Kidney tubule cell (primary cell): ENCODE measurements around the gene PPFIBP2.

Experiments
- DNase-seq: peaks from one replicate; pipeline ENCODE4 v3.0.0-alpha.2; 2018; ENCODE audit warnings: low spot score

PPFIBP2 gene

DNA sequence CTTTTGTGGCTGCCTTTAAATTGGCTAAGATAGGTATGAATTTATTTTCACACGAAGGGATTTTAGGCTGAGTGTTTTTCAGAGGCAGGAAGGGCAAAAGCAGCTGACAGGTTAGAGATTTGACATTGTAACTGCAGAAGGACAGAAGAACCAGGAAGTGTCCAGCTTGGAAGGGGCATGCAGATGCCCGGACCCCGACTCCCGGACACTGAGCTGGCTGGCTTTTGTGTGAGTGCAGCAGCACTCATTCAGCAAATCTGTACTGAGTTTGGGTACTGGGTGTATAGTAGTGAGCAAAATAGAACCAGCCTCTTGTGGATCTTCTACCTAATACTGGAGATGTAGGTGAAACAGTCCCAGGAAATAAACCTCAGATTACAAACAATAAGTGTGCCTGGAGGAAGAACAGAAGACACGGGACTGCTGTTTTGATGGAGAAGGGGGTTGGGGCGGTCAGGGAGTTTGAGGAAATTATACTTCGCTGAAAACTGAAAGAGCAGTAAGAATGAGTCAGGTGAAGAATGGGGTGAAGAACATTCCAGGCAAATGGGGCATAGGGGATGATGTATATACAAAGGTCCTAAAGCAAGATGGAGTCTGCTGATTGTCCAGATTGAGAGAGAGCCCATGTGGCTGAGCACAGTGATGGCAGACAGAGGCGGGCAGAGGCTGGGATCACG, 64.6 kb downstream of the PPFIBP2 start:
- no peak for DNase-seq

DNA sequence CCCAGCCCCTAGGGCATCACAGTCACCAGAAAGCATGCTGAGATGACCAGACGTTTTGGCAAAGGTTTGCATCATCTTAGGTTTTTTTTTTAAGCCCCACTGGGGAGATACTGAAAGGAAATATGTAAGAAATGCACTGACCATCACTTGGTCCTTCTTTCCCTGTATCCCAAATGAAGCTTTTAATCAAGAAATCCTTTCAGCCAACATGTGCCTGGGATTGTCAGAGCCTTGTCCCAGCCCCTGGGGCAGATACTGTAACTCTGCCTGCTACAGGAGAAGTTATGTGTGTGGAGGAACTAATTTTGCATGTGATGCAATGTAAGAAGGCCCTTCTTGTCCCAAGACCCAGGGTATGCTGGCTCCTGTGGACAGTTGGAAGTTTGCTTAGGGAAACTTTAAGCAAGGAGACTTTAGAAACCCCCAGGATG, 65.6 kb downstream of the PPFIBP2 start:
- DNase-seq, result no peak

DNA sequence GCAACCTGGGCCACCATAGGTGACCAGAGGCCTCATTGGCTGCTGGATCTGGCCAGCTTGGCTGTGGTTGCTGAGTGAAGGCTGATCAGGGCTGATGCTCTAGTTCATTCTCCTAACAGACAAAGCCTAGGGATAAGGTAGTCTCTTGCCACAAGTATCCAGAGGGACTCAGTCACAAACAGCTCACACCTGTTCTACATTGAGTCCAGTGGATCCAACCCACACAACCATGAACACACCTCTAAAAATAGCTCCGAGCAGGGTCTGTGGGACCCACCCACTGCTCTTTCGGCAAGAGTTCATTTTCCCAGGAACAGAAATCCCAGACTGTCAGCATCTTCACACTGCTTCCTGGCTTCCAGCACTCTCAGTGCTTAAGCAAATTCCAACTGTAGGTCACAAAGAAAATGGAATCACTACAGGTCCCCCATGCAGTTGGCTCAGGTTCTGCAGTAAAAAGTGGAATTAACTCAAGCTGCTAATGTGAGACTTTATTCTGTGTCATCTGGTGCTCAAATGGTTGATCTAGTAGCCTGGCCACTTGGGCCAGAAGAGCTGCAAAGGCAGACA, 67.3 kb downstream of the PPFIBP2 start:
- no peak for DNase-seq

DNA sequence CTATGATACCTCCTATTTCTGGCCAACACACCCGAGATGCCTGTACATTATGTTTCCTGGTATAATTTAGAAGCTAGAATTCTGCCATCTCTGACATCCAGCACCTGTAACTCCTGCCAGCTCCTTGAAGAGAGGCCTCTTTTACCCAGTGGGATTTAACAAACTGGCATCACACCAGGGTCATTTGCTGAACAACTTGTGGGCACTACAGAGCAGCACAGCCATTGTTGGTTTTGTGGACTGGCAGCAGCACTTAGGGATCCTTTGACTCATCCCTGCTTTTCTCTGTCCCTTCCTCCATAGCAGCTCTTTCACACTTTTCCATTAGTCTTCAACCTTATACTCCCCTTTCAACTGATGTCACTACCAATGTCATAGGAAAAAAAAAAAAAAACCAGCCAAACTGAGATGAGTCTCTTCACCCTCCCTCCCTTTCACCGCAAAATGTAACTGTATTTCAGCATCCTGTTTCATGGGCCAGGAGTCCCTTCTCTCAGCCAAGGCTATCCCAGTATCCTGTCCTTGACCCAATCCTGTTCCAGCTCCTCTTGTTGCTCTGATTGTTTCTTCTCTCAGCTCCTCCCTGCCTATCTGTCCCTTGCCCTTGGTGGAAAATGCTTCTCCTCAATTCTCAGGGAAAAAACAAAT, 68.7 kb downstream of the PPFIBP2 start:
- DNase-seq, result no peak

GRCh38 chr11:7583248-7583647, 69.4 kb downstream of the PPFIBP2 start:
- DNase-seq, result no peak

- no peak for DNase-seq
Measured at GRCh38 chr11:7584910-7585309, 71.1 kb downstream of the PPFIBP2 start.

GRCh38 chr11:7585816-7586215, 72.0 kb downstream of the PPFIBP2 start:
- no peak for DNase-seq

- DNase-seq, result no peak
Measured at GRCh38 chr11:7586376-7586775, 72.6 kb downstream of the PPFIBP2 start.

DNA sequence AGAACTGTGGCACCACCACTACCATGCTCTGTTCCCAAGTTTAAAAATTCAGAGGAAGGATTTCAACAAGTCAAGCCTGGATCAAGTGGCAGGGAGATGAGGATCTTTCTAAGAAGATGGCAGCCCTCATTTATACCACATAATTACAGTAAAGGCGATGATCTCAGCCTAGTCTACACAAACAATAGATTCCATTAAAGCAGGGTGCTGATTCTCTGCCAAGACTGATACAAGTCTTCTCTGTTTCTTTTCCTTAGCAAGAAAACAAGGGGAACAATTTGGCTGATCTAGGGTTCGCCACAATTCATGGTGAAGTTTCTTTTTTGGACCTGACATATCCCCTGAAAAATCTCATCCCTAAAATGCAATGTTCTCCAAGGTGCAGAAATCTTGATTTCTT, 73.9 kb downstream of the PPFIBP2 start:
- DNase-seq, result no peak

- DNase-seq, result no peak
Measured at GRCh38 chr11:7589861-7590260, 76.1 kb downstream of the PPFIBP2 start.

DNA sequence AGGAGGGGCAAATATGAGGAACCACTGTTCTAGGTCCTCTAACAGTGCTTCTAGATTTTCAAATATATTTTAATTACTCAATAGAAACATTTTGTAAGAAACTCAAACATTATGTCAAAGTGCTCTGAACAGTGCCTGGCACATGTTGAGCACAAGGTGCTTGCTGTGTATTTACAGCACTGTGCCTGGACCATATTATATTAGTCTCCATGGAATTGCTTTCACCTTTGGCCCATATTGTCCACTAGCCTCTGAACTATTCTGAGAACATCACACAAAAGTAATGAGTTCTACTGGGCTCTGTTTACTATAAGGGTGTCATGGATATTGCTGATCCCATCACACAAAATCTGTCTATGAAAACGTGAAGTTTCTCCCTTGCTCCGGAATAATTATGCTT, 76.7 kb downstream of the PPFIBP2 start:
- no peak for DNase-seq

DNA sequence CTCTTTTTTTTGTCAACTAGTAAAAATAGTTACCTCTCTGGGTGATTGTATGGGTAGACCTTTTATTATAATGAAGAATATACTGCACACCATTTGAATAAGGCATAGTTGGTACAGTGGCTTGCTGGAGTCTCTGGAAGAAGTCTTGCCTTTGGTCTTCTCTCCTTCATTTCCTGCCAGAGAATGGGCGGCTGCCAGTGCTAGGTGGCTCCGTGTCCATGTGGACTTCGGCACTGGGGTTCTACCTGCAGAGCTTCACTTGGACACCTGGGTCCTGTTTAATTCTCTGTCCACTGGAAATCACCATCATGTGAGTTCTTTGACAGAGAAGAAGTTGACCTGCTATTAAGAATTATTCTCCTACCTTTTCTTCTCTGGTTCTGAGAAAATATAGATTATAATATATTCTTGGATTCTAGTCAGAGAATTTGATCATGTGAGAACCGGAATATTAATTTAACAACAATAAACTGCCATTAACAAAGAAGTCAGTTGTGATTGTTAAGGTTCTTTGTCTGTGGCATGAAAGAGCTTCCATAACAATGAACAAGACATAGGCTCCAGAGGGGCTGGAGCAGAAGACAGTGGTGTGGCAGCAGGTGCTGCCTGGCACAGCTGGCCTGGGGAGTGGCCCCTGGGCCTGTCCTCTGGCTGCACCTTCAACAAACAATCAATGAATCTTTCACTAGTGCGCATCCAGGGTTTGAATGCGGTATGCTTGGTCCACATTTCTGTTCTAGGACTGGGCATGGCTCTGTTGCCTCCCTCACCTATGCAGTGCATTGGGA, 77.5 kb downstream of the PPFIBP2 start:
- no peak for DNase-seq

DNA sequence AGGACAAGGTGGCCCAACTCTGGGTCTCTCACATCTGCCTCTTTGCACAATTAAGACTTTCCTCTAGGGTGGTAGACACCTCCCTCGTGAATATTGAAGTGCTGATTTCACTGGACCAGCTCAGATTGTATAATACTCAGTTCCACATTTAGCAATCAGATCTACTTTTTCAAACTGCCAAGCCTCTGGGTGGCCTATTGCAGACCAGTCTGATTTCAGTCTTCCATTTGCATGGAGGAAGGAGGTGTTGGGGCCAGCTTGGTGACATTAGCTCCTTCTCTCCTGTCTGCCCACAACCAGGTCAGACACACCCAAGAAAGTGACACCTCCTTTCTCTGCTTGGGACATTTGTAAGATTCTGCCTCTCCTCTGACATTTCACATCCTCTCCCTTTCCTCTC, 78.2 kb downstream of the PPFIBP2 start:
- no peak for DNase-seq

- DNase-seq, result peak; percentile 52
Measured at GRCh38 chr11:7592711-7593110, 78.9 kb downstream of the PPFIBP2 start.

DNA sequence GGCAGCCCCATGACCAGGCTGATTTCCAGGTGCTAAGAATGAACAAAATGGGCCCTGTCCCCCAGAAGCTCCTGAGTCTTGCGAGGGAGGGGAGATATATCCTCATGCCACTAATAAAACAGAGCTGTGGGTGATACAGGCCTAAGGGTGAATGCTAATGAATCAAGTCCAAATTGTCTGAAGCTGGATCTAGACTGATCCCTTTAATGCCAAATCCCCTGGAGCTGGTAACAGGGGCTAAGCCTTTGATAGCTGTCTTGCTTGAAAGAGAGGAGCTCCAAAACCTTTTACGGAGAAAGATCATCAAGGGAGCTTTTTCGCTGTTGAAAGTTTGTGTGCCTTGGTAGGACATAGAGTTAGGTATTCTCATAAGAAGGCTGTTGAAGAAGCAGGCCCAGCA, 79.7 kb downstream of the PPFIBP2 start:
- no peak for DNase-seq

- no peak for DNase-seq
Measured at GRCh38 chr11:7595016-7595866, 81.4 kb downstream of the PPFIBP2 start.

DNA sequence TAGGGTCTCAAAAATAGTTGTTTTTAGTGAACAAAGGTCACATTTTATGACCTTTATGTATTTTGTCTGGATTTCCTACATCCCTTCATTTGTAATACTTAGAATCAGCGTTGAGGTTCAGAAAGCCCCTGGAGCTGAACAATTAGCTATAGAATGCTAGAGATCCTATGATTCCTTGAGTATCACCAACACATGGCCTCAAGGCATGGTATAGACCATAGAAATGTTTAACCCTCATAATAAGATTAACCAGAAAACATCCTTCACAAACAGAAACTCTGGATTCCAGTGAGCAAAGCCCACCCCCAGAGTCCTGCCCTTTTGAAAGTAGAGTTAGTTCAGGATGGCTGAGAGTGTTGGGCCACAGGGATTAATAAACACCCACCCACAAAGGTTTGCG, 82.2 kb downstream of the PPFIBP2 start:
- DNase-seq, result no peak

DNA sequence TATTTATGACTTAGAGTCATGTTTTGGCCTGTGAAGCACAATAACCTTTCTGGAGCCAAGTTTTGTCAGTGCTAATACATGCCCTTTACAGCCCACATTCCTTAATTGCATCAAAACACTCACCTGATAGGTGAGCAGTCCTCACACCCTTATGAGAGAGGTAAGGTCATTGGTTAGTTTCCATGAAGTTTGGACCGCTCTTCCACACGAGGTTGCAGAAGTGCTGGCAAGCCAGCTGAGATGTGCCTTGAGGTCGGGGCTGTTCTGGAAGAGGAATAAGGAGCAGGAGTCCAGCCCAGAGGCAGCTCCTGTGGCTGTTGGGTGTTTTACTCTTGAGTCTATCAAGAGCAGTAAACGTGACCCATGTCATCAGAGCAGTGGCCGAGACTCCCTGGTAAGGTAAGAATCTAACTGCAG, 83.2 kb downstream of the PPFIBP2 start:
- DNase-seq, result peak; percentile 21

DNA sequence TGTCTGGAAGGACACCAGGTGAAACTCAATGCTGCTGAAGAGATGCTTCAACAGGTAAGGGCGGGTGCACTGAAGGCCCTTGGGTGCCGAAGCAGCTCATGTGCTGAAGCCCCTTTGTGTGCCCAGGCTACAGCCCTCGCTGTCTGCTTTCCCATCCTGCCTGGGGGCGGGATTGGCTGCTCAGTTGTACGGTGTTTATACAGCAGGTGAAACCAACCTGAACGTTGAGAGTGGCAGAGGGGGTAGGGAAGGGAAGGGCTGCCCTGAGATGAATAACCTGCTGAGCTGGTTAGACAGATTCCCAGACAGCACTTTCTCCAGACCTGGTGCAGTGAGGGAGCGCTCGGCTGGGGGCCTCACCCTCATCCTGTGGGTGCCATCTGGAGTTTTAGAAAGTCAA, 83.8 kb downstream of the PPFIBP2 start:
- DNase-seq, result peak; percentile 77

DNA sequence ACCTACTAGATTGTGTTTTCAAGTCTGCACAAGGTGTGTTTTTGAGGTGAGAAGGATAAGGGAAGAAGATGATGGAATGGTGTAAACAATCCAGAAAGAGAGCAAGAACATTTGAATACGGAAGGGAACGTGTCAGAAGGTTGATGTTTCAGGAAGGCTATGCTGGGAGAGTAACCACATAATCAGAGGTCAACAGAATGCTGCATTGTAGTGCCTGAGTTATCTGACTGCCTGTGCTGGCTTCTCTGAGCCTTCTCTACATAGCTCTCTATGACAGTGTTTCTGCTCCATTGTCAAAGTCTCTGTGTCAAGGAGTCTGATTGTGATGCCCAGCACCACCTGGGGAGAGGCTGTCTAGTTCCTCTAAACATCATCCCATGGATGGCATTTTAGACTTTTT, 85.4 kb downstream of the PPFIBP2 start:
- peak; percentile 20 for DNase-seq

DNA sequence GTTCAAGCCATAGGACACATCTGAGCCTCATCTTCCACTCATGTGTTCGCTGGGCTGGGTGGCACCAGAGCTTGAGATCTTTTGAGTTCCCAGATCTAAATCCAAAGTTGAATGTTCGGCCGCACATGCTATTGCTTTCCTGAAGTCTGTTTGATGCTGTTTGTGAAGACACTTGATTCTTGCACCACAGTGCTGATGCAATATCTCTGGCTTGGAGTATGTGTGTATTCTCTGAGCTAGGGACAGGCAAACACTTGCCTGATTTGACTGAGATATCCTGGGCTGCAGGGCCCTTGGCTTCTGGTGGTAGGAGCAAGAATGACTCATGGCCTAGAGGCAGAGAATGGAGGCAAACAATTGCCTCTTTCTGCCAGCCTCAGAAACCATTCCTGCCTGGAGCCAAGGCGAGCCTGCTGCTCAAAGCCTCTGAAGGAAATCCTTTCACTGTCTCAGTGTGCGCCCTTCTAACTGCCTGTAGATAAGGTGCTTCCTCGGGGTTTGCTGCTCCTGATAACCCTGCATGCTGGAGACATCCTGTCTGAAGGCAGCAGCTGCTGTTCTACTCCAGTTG, 86.5 kb downstream of the PPFIBP2 start:
- DNase-seq, result peak; percentile 72
